Stimulated activated CD4-positive, alpha-beta T cell treated with anti-CD3 and anti-CD28 coated beads, TNF-alpha, amount 100 ng/mL, for 24 hours (primary cell): Measurements from ENCODE around the gene RBM45.
"Not testable (repeated sequence)": the region's sequence is repeated elsewhere in the genome, so short reads cannot be mapped to it uniquely, and the experiment has no call there.

ENCODE experiments used
- DNase-seq, 3 experiments: peaks; one replicate each; pipeline ENCODE4 v3.0.0-alpha.2; 2020; ENCODE audit warnings: low read depth in 3 of 3

Gene RBM45, protein sequence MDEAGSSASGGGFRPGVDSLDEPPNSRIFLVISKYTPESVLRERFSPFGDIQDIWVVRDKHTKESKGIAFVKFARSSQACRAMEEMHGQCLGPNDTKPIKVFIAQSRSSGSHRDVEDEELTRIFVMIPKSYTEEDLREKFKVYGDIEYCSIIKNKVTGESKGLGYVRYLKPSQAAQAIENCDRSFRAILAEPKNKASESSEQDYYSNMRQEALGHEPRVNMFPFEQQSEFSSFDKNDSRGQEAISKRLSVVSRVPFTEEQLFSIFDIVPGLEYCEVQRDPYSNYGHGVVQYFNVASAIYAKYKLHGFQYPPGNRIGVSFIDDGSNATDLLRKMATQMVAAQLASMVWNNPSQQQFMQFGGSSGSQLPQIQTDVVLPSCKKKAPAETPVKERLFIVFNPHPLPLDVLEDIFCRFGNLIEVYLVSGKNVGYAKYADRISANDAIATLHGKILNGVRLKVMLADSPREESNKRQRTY

DNA sequence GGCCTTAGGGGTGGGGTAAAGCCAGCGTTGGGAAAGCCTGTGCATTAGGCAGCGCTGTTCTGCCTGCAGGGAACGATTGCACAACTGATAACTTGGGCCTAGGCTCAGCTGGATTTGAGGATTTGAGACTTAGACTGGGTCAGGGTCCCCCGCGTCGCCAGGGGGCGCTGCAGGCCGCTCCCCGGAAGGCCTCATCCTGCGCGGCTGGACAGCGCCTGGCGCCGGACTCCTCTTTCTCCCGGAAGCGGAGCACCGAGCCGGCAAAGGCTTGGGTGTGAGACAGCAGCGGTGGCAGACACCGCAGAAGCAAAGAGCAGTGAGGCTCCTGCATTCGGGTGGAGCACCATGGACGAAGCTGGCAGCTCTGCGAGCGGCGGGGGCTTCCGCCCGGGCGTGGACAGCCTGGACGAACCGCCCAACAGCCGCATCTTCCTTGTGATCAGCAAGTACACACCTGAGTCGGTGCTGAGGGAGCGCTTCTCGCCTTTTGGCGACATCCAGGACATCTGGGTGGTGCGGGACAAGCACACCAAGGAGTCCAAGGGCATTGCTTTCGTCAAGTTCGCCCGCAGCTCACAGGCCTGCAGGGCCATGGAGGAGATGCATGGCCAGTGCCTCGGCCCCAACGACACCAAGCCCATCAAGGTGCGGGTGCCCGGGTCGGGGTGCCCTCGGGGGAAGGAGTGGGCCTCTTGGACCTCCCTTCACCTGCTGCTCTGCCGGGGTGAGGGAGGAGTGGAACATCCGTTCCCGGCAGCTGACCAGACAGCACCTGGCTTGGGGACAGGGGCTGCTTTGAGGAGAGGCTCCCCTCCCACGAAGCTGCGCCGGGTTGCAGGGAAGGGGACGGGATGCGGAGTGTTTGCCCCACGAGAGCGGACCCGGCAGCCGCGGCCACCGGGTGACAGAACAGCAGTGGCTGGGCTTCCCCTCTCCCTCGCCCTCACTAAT is at the start of gene RBM45:
Gene RBM45, plus strand, starts transcription at position 236 of the 951 bp plus-strand sequence. Its CDS starts 110 bp downstream, at position 346.
- DNase-seq = peak; percentile 69 to 86 (median 72)

DNA sequence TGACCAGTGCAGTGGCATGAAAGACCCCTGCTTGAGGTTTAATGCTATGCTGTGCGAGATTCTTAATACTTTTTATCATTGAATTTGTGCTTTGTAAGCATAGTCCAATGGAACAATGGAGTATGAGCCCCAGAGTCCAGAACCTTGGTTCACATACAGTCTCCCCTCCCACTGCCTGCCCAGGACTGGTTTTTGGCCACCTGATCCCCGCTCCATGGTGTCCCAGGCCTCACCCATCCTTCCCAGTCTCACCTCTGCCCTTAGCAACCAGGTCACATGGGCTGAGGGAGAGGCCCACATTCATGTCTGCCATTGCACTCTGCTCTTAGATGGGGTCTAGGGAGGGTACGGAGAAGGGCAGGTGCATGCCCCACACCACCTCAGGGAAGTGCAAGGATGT is 45.9 kb upstream of the RBM45 start:
- DNase-seq = no peak

DNA sequence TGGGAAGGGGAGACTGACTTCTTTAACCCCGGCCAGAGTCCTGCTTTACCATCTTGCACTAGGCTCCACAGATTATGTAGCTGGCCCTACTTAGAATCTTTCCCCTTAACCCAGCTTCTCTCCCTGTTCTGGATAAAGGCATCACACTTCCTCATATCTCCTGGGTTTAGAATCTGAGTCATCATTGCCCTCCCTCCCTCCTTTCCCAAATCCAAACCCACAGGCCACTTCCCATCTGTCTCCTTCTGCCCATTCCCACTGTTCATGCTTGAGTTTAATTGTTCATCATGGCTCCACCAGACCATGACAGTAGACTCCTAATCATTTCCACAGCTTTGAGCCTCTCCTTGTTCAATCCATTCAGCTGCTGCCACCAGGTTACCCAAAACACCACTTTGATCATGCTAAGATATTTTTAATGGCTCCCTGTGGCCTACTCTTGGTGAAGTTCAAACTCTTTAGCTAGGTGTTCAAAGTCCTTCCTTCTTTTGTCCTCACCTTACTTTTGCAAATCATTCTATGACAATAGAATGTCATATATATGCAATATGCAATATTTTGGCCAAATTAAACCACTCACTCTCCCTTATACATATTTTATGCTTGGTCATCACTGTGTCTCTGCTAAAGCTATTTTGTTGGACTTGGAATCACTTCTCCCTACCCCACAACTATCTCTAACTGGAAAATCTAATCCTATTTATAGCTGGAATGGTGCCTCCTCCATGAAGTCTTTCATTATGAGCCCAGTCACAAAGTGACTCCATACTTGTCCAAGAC is 45.2 kb upstream of the RBM45 start:
- DNase-seq = no peak

DNA sequence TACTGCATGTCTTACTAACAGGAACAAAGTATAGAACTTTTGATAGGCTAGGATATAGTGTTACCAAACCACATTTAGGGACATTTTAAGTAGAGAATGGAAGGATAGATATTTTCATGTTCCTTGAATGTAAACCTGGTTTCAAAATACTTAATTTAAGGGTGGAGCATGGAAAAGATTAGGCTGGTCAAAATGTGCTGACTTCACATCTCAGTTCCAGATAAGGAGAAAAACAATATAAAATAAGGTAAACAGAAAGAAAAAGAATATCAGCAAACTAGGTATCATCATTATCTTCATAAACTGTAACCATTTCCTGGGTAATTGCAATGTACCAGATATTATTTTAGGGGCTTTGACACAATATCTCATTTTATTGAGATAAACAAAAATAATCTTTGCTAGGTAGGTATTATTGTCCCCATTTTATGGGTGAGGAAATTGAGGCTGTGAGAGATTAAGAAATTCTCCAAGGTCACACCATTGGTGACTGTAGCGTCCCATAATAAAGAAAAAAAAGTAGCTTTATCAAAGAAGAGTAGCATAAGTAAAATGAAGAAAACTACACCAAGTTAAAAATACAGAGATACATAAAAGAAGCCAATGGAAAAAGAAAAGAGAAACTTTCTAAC is 43.3 kb upstream of the RBM45 start:
- no peak for DNase-seq

DNA sequence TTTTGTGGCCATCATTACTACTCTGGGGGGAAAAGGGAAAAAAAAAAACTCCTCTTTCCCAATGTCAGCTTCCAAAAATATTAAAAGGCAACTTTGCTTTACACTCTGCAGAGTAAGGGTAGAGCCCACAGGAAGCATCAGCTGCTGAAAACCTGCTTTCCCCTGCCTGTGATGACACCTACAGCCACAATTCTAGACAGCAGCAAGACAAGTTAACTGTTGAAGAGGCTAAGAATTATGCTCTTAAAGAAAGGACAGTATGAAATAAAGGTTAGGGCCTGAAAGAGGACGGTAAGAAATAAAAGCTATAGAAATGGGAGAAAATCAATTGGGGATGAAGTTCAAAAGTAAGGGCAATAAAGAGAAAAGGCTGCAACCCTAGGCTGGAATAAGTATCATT is 42.7 kb upstream of the RBM45 start:
- no peak for DNase-seq

DNA sequence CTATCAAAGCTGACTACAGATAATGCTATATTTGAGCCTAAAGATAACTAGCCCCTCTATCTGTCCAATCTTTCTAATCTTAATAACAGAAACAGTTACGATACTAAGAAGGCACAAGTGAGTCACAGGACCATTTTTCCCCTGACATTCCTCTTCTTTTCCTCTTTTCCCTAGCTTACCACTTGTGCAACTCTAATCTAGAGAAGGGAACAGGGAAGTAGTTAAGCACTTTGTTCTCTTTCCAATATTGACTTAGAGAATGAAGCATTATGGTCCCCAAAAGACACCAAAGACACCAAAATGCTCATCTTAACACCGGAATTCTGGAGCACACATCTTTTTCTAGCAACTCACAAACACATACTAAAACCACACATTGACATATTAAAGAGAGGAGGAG is 41.4 kb upstream of the RBM45 start:
- DNase-seq = no peak

DNA sequence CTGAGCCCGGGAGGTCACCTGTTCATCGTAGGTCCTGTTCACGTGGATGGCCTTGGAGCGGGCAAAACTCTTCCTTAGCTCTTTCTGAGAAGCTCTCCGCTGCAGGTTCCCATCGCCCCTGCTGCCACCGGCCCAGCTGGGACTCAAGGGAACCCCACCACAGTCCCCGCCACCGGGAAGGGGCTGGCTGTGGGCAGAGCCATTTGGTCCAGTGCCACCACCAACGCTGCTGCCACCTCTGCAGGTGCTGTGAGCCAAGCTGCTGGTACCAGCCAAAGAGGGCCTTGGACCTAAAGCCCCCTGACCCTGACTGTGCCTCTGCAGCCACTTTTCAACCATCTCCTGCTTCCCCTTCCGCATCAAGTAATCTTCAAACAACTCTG is 40.2 kb upstream of the RBM45 start:
- no peak for DNase-seq

DNA sequence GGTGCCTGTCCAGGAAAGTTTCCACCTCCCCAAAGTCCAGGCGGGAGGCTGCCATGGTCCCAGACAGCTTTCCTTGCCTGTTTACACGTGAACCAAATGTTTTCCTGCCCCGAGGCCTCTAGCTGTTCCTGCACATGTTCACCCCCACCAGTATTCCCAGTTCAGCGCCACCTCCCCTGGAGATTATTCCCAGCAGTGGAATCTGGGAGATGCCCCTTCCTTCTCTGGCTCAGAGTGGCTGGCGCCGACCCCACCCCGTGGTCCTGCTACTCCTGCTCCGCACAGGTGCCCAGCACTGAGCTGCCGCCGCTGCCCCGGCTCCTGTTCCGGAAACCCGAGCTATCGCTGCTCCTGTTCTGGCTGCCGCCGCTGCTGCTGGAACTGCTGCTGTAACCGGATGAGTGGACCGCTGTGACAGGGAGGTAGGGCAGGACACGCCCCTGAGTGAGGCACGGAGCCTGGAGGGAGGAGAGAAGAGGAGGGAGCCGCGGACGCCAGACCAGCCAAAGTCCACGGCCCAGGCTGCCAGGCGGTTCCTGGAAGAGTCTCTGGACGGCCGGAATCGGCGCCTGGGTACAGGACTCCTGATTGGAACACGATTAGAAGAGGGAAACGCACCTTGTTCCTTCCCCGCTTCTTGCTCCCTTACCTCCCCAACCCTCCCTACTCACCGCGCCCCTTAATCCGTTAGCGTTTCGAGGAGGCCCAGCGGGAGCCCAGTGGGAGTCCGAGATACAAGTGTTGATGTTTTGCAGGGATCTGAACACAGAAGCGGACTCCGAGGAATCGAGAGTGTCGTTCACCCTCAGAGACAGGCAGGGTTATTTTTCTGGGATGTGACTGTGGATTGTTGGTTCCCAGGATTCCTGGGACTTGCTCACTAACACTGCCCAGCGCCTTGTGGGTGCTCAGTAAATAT is 39.6 kb upstream of the RBM45 start, which contains the start of gene PDE11A:
Gene PDE11A, minus strand, starts transcription at position 395 of the 919 bp plus-strand sequence. Its CDS starts 340 bp downstream, at position 55.
- peak in 2 of 3 experiments; percentile 7 to 51 for DNase-seq

DNA sequence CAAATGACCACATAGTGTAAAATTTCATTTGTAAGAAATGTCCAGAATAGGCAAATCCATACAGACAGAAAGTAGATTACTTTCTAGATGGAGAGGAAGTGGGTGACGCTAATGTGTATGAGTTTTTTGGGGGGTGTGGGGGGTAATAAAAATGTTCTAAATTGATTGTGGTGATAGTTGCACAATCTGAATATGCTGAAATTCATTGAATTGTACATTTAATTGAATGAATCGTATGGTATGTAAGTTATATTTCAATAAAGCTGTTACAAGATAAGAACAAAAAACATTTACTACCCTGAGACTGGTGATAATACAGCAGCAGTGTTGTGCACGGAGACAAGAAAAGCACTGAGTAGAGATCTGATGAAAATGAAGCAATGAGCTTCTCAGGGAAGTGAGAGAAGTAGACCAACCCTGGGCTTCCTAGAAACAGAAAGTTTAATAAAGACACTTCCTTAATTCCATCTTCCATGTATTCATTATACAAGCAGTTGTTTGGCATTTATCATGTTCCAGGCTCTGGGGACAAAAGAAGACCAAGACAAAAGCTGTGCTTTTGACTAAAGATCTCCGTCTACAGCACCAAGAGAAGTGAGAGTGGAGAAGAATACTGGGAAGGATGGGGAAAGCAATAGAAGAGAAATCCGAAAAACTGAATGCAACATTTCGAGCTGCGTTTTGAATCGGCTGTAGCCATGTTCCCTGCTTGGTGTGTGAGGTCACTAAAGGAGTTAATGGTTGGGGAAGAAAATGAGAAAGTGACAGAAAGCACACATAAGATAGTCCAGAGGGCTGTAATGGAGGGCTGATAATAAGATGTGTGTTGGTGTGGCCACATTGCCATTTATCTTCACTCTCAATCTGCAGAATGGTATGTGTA is 37.9 kb upstream of the RBM45 start:
- no peak for DNase-seq

DNA sequence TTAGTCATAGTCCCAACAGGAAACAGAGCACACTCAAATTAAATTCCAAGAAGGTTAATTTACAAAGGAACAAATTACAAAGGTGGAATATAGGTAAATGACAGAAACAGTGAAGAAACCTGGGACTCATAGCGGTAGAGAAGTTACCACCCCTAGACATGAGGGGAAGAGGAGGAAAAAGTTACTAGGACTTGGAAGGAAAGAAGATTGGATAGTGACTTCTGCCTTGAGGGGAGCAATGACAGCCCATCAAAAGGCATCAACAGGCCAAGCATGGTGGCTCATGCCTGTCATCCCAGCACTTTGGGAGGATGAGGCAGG is 37.3 kb upstream of the RBM45 start:
- DNase-seq = no peak

DNA sequence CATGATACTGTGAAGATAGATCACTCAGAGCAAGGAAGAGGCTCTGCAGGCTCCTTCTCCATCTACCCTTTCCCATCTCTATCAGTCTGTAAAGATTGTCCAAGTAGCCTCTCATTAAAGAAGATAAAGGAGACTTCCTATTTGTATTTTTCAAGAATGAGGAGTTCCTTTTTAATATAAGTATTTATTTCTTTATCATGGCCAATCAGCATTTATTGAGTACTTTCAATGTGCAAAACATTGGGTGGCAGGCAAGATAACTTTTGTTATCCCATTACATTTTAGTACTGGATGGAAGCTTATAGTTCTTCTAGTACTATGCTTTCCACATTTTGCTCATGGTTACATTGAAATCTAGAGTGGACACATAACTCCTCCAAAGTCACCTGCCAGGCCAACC is 36.1 kb upstream of the RBM45 start:
- no peak for DNase-seq

DNA sequence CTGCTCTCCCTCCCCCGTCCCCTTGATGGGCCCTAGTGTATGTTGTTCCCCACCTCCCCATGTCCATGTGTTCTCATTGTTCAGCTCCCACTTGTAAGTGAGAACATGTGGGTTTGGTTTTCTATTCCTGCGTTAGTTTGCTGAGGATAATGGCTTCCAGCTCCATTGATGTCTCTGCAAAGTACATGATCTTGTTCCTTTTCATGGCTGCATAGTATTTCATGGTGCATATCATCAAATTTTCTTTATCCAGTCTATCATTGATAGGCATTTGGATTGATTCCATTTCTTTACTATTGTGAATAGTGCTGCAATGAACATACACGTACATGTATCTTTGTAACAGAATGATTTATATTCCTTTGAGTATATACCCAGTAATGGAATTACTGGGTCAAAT is 33.0 kb upstream of the RBM45 start:
- DNase-seq = not testable (repeated sequence)

DNA sequence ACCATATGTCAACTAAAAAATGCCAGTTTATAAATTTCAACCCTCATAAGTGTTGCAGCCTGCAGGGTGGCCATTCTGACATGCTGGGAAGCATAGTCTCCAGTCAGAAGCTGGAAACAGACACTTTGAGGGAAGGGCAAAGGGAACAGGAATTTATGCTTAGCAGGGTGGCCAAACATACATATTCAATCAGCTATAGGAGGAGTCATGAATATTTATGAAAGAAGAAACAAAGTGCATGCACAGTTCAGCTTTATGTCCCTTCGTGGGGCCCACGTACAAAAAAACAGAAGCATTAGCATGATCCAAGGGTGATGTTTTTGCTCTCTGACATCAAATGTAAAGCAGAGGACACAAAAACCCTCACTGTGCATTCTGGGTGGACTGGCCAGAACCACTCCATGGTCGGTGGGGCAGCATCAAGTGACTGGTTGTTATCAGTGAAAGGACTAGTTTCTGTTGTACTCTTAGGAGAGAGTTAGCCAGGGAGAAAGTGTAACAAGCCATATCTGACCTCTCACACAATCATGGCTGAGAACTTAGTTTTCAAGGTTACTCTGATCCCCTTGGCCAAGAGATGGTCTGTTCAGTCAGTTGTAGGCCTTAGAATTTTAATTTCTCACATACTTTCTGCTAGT is 29.7 kb upstream of the RBM45 start:
- DNase-seq = no peak

DNA sequence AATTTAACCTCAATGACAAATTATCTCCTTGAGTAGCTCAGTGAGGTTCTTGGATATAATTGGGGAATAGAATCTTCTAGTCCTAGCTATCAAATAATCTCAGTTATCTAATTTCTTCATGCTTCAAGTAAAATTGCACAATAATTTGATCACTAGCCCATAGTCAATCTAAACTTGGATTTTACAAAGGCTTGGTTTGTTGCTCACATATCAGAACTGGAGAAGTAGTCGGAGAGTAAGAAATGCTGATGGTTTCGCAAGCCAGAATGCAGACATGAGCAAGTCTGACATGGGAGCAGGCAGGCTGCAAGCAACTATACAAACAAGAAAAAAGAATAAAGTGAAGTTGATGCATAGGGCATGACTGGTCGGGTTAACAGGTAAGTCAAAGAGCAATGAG is 28.0 kb upstream of the RBM45 start:
- DNase-seq = no peak

DNA sequence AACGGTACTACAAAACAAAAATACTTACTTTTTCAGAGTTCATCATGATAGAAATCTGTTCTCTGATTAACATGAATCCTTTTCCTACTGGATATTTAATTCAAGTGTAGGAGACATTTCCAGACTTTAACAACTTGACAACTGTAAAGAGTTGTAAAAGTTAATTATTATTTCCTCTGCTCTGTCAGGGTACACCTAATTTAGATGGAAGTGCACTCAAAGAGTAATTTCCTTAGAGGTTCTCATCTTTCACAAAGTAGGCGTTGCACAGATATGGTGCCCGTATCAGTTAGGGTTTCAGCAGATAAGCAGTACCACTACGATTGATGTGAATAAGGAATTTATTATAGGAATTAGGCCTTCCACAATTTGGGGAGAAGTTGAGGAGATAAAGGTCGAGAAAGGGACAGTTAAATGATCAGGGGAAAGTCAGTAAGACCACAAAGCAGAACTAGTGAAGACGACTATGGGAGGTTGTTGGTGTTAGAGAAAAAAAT is 23.4 kb upstream of the RBM45 start:
- no peak for DNase-seq

DNA sequence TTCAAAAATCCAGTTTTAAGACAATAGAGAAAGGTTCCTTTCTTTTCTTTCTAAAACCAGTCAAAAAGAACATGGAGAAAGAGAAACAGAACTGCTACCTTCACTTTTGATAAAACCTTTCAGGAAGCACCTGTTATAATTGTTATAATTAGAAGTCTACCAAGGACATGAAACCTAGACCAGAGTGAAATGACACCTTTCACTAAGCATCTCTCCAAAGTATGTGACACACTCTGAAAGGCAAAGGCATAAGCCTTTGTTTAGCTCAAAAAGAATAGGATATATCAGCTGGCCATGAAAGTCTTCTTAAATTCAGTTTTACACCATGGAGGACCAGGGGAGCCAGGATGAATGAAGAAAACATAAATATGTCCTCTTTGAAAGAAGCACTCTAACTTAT is 18.8 kb upstream of the RBM45 start:
- no peak for DNase-seq

DNA sequence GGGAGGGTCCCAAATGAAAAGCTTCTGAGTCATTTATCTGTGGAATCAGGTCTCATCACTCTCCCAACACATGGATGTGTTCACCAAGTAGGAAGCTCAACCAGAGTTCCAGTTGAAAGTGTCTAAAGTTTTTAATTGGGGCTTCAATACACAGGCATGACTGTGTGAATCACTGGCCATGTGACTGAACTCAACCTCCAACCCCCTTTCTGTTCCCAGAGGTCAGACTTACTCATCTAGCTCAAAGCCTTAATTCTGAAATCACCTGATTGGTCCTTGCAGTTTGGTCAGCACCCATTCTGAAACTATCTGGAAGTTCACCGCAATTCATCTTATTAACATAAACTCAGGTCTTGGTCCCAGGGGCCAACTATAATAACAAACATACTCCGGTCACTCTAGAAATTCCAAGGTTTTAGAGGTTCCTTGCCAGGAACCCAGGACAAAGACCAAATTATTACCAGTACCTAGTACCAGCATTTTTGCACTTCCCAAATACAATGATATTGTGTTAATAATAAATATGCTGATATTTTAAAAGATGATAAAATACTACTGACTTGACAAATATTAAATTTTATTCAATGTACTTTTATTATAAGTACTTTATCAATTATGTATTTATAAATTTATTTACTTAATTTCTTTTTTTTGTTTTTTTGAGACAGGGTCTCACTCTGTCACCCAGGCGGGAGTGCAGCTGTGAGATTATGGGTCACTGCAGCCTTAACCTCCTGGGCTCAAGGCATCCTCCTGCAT is 10.7 kb upstream of the RBM45 start:
- DNase-seq = no peak

DNA sequence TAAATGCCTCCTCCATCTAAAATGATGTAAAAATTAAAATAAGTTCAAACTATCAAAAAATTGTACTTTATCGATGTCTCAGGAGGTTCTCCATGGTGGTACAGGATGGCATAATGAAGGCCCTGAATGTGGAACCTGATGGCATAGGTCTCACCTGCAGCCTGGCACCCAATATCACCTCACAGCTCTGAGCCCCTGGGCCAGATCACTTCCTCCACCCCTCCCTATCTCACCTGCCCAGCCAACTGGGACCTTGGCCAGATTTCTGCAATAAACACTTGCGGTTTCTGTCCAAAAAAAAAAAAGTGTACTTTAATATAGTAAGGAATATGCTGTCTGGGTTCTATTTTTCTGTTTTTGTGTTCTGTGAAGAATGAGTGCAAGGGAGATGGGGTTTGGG is 6.7 kb upstream of the RBM45 start:
- DNase-seq = no peak
